ENCODE data around the gene CMTM2.

DNA sequence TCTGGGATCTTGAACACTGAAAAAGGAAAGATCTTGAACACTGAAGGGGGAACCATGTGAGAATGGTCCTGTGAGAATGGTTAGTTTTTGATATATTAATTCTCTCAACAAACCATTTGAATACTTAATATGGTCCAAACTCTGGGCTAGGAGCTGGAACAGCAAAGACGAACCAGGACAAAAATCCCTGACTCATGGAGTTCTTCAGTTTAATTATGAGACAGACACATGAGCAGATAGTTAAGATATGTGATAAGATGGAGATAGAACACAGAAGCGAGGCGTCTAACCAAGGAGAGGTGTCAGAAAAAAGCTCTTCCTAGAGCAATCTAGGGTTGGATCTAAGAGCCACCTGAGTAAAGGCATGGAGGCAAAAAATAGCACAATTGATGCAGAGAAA is 25.2 kb upstream of the CMTM2 start:
- TF ChIP-seq, protein P1, sequence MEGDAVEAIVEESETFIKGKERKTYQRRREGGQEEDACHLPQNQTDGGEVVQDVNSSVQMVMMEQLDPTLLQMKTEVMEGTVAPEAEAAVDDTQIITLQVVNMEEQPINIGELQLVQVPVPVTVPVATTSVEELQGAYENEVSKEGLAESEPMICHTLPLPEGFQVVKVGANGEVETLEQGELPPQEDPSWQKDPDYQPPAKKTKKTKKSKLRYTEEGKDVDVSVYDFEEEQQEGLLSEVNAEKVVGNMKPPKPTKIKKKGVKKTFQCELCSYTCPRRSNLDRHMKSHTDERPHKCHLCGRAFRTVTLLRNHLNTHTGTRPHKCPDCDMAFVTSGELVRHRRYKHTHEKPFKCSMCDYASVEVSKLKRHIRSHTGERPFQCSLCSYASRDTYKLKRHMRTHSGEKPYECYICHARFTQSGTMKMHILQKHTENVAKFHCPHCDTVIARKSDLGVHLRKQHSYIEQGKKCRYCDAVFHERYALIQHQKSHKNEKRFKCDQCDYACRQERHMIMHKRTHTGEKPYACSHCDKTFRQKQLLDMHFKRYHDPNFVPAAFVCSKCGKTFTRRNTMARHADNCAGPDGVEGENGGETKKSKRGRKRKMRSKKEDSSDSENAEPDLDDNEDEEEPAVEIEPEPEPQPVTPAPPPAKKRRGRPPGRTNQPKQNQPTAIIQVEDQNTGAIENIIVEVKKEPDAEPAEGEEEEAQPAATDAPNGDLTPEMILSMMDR (IDR thresholded peaks at IDR 0.05 in 8 of 11, conservative IDR thresholded peaks at IDR 0.05 in 3 of 11): no peak
- no peak for TF ChIP-seq POLR2AphosphoS5 (IDR thresholded peaks at IDR 0.05)
